Liver (tissue), 9 donors: ENCODE results near the gene HRH2. TPM values are rescaled to one million over a fixed set of nuclear protein-coding genes. Genes with fewer than 3 reads are reported as not detected.

ENCODE experiments used
- DNase-seq: peaks from one replicate; pipeline ENCODE4 v3.0.0-alpha.2; 2017; ENCODE audit warnings: low spot score
- H3K27ac ChIP-seq, 2 donors: one replicate each; pipeline ENCODE4 v1.7.0; 2013; ENCODE audit warnings: inconsistent platforms in 2 of 2, low read length in 2 of 2, control low read depth in 1 of 2, low read depth in 1 of 2, mild to moderate bottlenecking in 1 of 2
- H3K27me3 ChIP-seq, 4 donors: one replicate each; pipeline versions ENCODE4 v1.6.1 to v1.7.0; 2013; ENCODE audit warnings: low read length in 3 of 4, inconsistent platforms in 1 of 4, mild to moderate bottlenecking in 1 of 4, moderate library complexity in 1 of 4; ENCODE audit not compliant: control insufficient read depth in 4 of 4, insufficient read depth in 4 of 4
- H3K36me3 ChIP-seq, 4 donors: one replicate each; pipeline versions ENCODE4 v1.6.1 to v1.7.0; 2013; ENCODE audit warnings: low read length in 3 of 4, mild to moderate bottlenecking in 3 of 4, low read depth in 1 of 4, moderate library complexity in 1 of 4; ENCODE audit not compliant: control insufficient read depth in 4 of 4, insufficient read depth in 3 of 4
- H3K4me1 ChIP-seq, 4 donors: one replicate each; pipeline versions ENCODE4 v1.6.1 to v1.7.0; 2013; ENCODE audit warnings: low read length in 3 of 4, mild to moderate bottlenecking in 3 of 4, moderate library complexity in 1 of 4; ENCODE audit not compliant: control insufficient read depth in 4 of 4, insufficient read depth in 4 of 4
- H3K4me3 ChIP-seq, 3 donors: one replicate each; pipeline versions ENCODE4 v1.6.1 to v1.7.0; 2013; ENCODE audit warnings: low read length in 3 of 3, control low read depth in 1 of 3, low read depth in 1 of 3, mild to moderate bottlenecking in 1 of 3
- H3K9ac ChIP-seq, 2 donors: one replicate each; pipeline ENCODE4 v1.7.0; 2013; ENCODE audit warnings: low read length in 2 of 2, mild to moderate bottlenecking in 2 of 2, moderate library complexity in 2 of 2, control low read depth in 1 of 2, low read depth in 1 of 2
- H3K9me3 ChIP-seq, 4 donors: one replicate each; pipeline versions ENCODE4 v1.6.1 to v1.7.0; 2013; ENCODE audit warnings: low read length in 3 of 4; ENCODE audit not compliant: control insufficient read depth in 4 of 4
- ATF3 ChIP-seq: IDR thresholded peaks from 2 replicates; pipeline ENCODE4 v1.6.1; 2016; ENCODE audit warnings: antibody characterized with exemption
- CTCF ChIP-seq: fragments of 150-350 bp; IDR thresholded peaks from 2 replicates; pipeline ENCODE4 v1.5.1; 2017; ENCODE audit warnings: improper control_type of control experiment, low read depth, low read length; ENCODE audit not compliant: missing input control
- EGR1 ChIP-seq, 2 donors: IDR thresholded peaks; 2 replicates each; pipeline ENCODE4 v1.6.1; 2016 to 2018; ENCODE audit warnings: antibody characterized with exemption in 2 of 2, low read depth in 2 of 2
- FOXA1 ChIP-seq: IDR thresholded peaks from 2 replicates; pipeline ENCODE4 v1.6.1; 2016; ENCODE audit warnings: antibody characterized with exemption
- FOXA2 ChIP-seq: IDR thresholded peaks from 2 replicates; pipeline ENCODE4 v1.6.1; 2016; ENCODE audit warnings: antibody characterized with exemption
- GABPA ChIP-seq, 2 donors: IDR thresholded peaks in 1 of 2; conservative IDR thresholded peaks in 1 of 2; 2 replicates each; pipeline ENCODE4 v1.6.1; 2016; ENCODE audit warnings: antibody characterized with exemption in 2 of 2, mild to moderate bottlenecking in 1 of 2, moderate library complexity in 1 of 2
- HNF4A ChIP-seq, 2 donors: conservative IDR thresholded peaks; 2 replicates each; pipeline ENCODE4 v1.6.1; 2016; ENCODE audit warnings: antibody characterized with exemption in 2 of 2, mild to moderate bottlenecking in 2 of 2
- HNF4G ChIP-seq: IDR thresholded peaks from 2 replicates; pipeline ENCODE4 v1.6.1; 2016; ENCODE audit warnings: antibody characterized with exemption
- JUND ChIP-seq, 2 donors: IDR thresholded peaks; 2 replicates each; pipeline ENCODE4 v1.6.1; 2016; ENCODE audit warnings: antibody characterized with exemption in 2 of 2
- MAX ChIP-seq: IDR thresholded peaks from 2 replicates; pipeline ENCODE4 v1.6.1; 2016; ENCODE audit warnings: antibody characterized with exemption
- NR2F2 ChIP-seq: IDR thresholded peaks from 2 replicates; pipeline ENCODE4 v1.6.1; 2016; ENCODE audit warnings: antibody characterized with exemption
- RAD21 ChIP-seq, 2 donors: IDR thresholded peaks; 2 replicates each; pipeline ENCODE4 v1.6.1; 2016; ENCODE audit warnings: antibody characterized with exemption in 2 of 2, mild to moderate bottlenecking in 2 of 2
- REST ChIP-seq: IDR thresholded peaks from 2 replicates; pipeline ENCODE4 v1.6.1; 2016; ENCODE audit warnings: antibody characterized with exemption, mild to moderate bottlenecking
- RXRA ChIP-seq, 2 donors: IDR thresholded peaks; 2 replicates each; pipeline ENCODE4 v1.6.1; 2017 to 2018; ENCODE audit warnings: antibody characterized with exemption in 2 of 2, mild to moderate bottlenecking in 1 of 2
- SP1 ChIP-seq: IDR thresholded peaks from 2 replicates; pipeline ENCODE4 v1.6.1; 2018; ENCODE audit warnings: antibody characterized with exemption, mild to moderate bottlenecking
- TAF1 ChIP-seq: conservative IDR thresholded peaks from 2 replicates; pipeline ENCODE4 v1.6.1; 2016; ENCODE audit warnings: antibody characterized with exemption, mild to moderate bottlenecking
- YY1 ChIP-seq: IDR thresholded peaks from 2 replicates; pipeline ENCODE4 v1.6.1; 2016; ENCODE audit warnings: antibody characterized with exemption, mild to moderate bottlenecking
- ZBTB33 ChIP-seq: IDR thresholded peaks from 2 replicates; pipeline ENCODE4 v1.6.1; 2016; ENCODE audit warnings: antibody characterized with exemption
- WGBS: extraction: QIAGEN DNeasy Blood & Tissue Kit; methylation state at CpG from one replicate; pipeline ENCODE4 v1.1.7; 2013; 5-methylcytosine and 5-hydroxymethylcytosine counted together
- polyA plus RNA-seq, 2 donors: library from polyadenylated mRNA; stranded (reverse) in 1 of 2; unstranded in 1 of 2; fragments of 200-250 nt in 1 of 2; fragments of >200 nt in 1 of 2; fragmentation: Nextera tagmentation in 1 of 2; extraction: Ambion mirVana in 1 of 2; gene quantifications; one replicate each; pipeline versions ENCODE4 v1.2.1 to v1.2.3, GENCODE V29; 2013 to 2015
- total RNA-seq, 2 donors: library from RNA; depleted of rRNA; stranded (reverse); fragments of >200 nt; gene quantifications; one replicate each; pipeline ENCODE4 v1.2.3, GENCODE V29; 2014
- donor health status: healthy.
- donor health status: healthy.
- donor health status: healthy.
- donor health status: healthy.
- donor health status: healthy.

HRH2 gene
- total and polyA plus RNA-seq, 4 donors: 0.44 to 2.6 (median 1.3) TPM

- H3K4me3 ChIP-seq: no peak overlapping the region
- peaks cover 0 to 3% (median 0%) of the 10 kb centered on the region in 4 donors for H3K9me3 ChIP-seq
- peak; percentile 20 for DNase-seq
- no peak overlapping the region for H3K9ac ChIP-seq
- TF ChIP-seq ATF3 (no peak), HNF4A (conservative IDR thresholded peaks at IDR 0.05) (no peak), FOXA2 (no peak), EGR1 (IDR thresholded peaks at IDR 0.05; ENCODE audit: low read depth in 2 of 2) (no peak), TAF1 (no peak), YY1 (no peak), HNF4G (no peak), ZBTB33 (no peak), FOXA1 (no peak), RXRA (IDR thresholded peaks at IDR 0.05) (no peak), CTCF (no peak), RAD21 (IDR thresholded peaks at IDR 0.05) (no peak), REST (no peak), SP1 (no peak), MAX (no peak), GABPA (IDR thresholded peaks at IDR 0.05 in 1 of 2, conservative IDR thresholded peaks at IDR 0.05 in 1 of 2) (no peak)
- H3K4me1 ChIP-seq: no peaks in the 10 kb centered on the region
- H3K36me3 ChIP-seq: no peaks in the 10 kb centered on the region
- H3K27me3 ChIP-seq: peaks cover 0 to 5% (median 0%) of the 10 kb centered on the region in 4 donors
- H3K27ac ChIP-seq: no peak overlapping the region
- WGBS: 63% methylated on average over 3 of the region's 3 CpGs
These were observed 90.8 kb downstream of the HRH2 start for GRCh38 chr5:175748650-175749049.

- DNase-seq: no peak
- H3K4me3 ChIP-seq: no peak overlapping the region
- WGBS: 77% methylated on average over 4 of the region's 4 CpGs
- TF ChIP-seq RXRA (IDR thresholded peaks at IDR 0.05): no peak
- no peak for TF ChIP-seq FOXA2
- no peak for TF ChIP-seq JUND (IDR thresholded peaks at IDR 0.05)
- no peak for TF ChIP-seq TAF1
- TF ChIP-seq GABPA (IDR thresholded peaks at IDR 0.05 in 1 of 2, conservative IDR thresholded peaks at IDR 0.05 in 1 of 2): no peak
- no peak for TF ChIP-seq NR2F2
- no peak for TF ChIP-seq RAD21 (IDR thresholded peaks at IDR 0.05)
- no peak for TF ChIP-seq HNF4A (conservative IDR thresholded peaks at IDR 0.05)
- TF ChIP-seq MAX: no peak
- TF ChIP-seq FOXA1: no peak
- TF ChIP-seq HNF4G: no peak
- TF ChIP-seq EGR1 (IDR thresholded peaks at IDR 0.05; ENCODE audit: low read depth in 2 of 2): no peak
- TF ChIP-seq ATF3: no peak
- TF ChIP-seq YY1: no peak
- TF ChIP-seq SP1: no peak
- no peak overlapping the region for H3K27ac ChIP-seq
- H3K9ac ChIP-seq: no peak overlapping the region
- no peaks in the 10 kb centered on the region for H3K4me1 ChIP-seq
- H3K9me3 ChIP-seq: peaks cover 0 to 3% (median 0%) of the 10 kb centered on the region in 4 donors
- no peaks in the 10 kb centered on the region for H3K36me3 ChIP-seq
- H3K27me3 ChIP-seq: peaks cover 0 to 5% (median 0%) of the 10 kb centered on the region in 4 donors
These were observed 91.7 kb downstream of the HRH2 start for GRCh38 chr5:175749591-175749990.
